Germinal center (tissue), 1 donor: Measurements from ENCODE around the gene AMPH.
"Not testable (repeated sequence)": the region's sequence is repeated elsewhere in the genome, so short reads cannot be mapped to it uniquely, and the experiment has no call there.

Experiments
- DNase-seq: peaks from one replicate; pipeline ENCODE4 v3.0.0; 2012; ENCODE audit warnings: mixed read lengths, low spot score

AMPH gene

GRCh38 chr7:38350777-38351176 lies 280.4 kb downstream of the AMPH start:
- DNase-seq: not testable (repeated sequence)

- DNase-seq: not testable (repeated sequence)
These were observed 281.1 kb downstream of the AMPH start for GRCh38 chr7:38349869-38350583.

- DNase-seq: not testable (repeated sequence)
These were observed 281.9 kb downstream of the AMPH start for GRCh38 chr7:38349126-38349795.

GRCh38 chr7:38345299-38346172 lies 285.6 kb downstream of the AMPH start:
- not testable (repeated sequence) for DNase-seq

GRCh38 chr7:38344741-38345140 lies 286.4 kb downstream of the AMPH start:
- DNase-seq: not testable (repeated sequence)

GRCh38 chr7:38342135-38342534 lies 289.0 kb downstream of the AMPH start:
- not testable (repeated sequence) for DNase-seq

- DNase-seq: not testable (repeated sequence)
These were observed 289.9 kb downstream of the AMPH start for GRCh38 chr7:38341172-38341705.

- no peak for DNase-seq
These were observed 291.0 kb downstream of the AMPH start for GRCh38 chr7:38339953-38340819.

- not testable (repeated sequence) for DNase-seq
These were observed 295.0 kb downstream of the AMPH start for GRCh38 chr7:38336148-38336515.

- DNase-seq: peak; percentile 71
These were observed 295.6 kb downstream of the AMPH start for GRCh38 chr7:38335492-38336147.

- DNase-seq: no peak
These were observed 296.1 kb downstream of the AMPH start for GRCh38 chr7:38335128-38335491.

GRCh38 chr7:38334163-38334562 lies 297.0 kb downstream of the AMPH start:
- DNase-seq: no peak
